Stimulated activated CD4-positive, alpha-beta T cell treated with anti-CD3 and anti-CD28 coated beads, Interleukin-12 subunit alpha, Interleukin-12 subunit beta, amount 100 ng/mL, for 24 hours (primary cell): ENCODE measurements around the gene ELFN2.

Experiments used
- DNase-seq, 2 experiments: peaks; one replicate each; pipeline ENCODE4 v3.0.0-alpha.2; 2020; ENCODE audit warnings: low read depth in 2 of 2

ELFN2 gene

GRCh38 chr22:37384691-37385090, 42.6 kb downstream of the ELFN2 start:
- DNase-seq: no peak

GRCh38 chr22:37383341-37383740, 43.9 kb downstream of the ELFN2 start:
- DNase-seq: no peak

- no peak for DNase-seq
Measured at GRCh38 chr22:37381489-37381888, 45.8 kb downstream of the ELFN2 start.

GRCh38 chr22:37379722-37380121, 47.6 kb downstream of the ELFN2 start:
- no peak for DNase-seq

GRCh38 chr22:37379085-37379484, 48.2 kb downstream of the ELFN2 start:
- DNase-seq: no peak

GRCh38 chr22:37378642-37379058, 48.6 kb downstream of the ELFN2 start:
- no peak for DNase-seq

- no peak for DNase-seq
Measured at GRCh38 chr22:37377927-37378326, 49.4 kb downstream of the ELFN2 start.

GRCh38 chr22:37377138-37377537, 50.1 kb downstream of the ELFN2 start:
- DNase-seq: no peak

GRCh38 chr22:37376643-37377042, 50.6 kb downstream of the ELFN2 start:
- DNase-seq: no peak

- no peak for DNase-seq
Measured at GRCh38 chr22:37375801-37376200, 51.5 kb downstream of the ELFN2 start.

- no peak for DNase-seq
Measured at GRCh38 chr22:37374571-37374970, 52.7 kb downstream of the ELFN2 start.

GRCh38 chr22:37373451-37373850, 53.8 kb downstream of the ELFN2 start:
- no peak for DNase-seq

GRCh38 chr22:37371911-37372310, 55.4 kb downstream of the ELFN2 start:
- no peak for DNase-seq

GRCh38 chr22:37371491-37371890, 55.8 kb downstream of the ELFN2 start:
- DNase-seq: no peak

GRCh38 chr22:37370306-37370979, 56.8 kb downstream of the ELFN2 start:
- no peak for DNase-seq

GRCh38 chr22:37369483-37369882, 57.8 kb downstream of the ELFN2 start:
- DNase-seq: no peak

- DNase-seq: no peak
Measured at GRCh38 chr22:37368058-37368457, 59.2 kb downstream of the ELFN2 start.

- DNase-seq: no peak
Measured at GRCh38 chr22:37366601-37367000, 60.7 kb downstream of the ELFN2 start.

- DNase-seq: no peak
Measured at GRCh38 chr22:37365950-37366349, 61.3 kb downstream of the ELFN2 start.

GRCh38 chr22:37363261-37363992, 63.9 kb downstream of the ELFN2 start:
- no peak for DNase-seq

- no peak for DNase-seq
Measured at GRCh38 chr22:37362621-37363020, 64.7 kb downstream of the ELFN2 start.

- DNase-seq: no peak
Measured at GRCh38 chr22:37358917-37359316, 68.4 kb downstream of the ELFN2 start.

- DNase-seq: no peak
Measured at GRCh38 chr22:37358386-37358785, 68.9 kb downstream of the ELFN2 start.
